ENCODE measurements around the gene DMRT1.
"Not testable (repeated sequence)": the region's sequence is repeated elsewhere in the genome, so short reads cannot be mapped to it uniquely, and the experiment has no call there.

The DMRT1 gene

DNA sequence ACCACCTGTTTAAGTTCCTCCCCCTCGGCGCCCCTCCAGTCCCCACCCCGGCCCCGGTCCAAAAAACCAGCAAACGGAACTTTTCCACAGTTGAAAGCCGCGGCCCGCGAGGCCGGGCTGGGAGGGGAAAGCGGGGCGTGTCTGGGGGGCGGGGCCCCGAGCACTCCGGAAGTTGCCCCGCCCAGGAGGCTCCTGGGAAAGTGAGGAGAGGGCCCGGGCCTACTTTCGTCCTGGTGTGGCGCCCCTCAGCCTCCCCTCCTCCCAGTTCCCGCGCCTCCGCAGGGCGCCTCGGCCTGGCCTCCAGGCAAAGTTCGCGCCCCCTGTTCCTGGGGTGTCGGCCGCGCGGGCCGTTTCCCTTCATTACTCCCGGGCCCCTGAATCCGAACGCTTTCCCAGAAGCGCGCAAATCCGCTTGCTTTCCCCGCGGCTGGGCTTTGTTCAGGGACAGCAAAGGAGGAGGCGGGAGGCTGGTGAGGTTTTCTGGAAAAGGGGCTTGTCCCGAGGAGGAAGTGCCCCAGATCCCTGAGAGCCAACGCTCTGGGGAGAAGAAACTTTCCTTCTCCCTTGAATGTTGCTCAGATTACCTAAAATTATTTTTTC is 130.5 kb downstream of the DMRT1 start:
- no peak for DNase-seq (ENCODE audit: low read depth)

DNA sequence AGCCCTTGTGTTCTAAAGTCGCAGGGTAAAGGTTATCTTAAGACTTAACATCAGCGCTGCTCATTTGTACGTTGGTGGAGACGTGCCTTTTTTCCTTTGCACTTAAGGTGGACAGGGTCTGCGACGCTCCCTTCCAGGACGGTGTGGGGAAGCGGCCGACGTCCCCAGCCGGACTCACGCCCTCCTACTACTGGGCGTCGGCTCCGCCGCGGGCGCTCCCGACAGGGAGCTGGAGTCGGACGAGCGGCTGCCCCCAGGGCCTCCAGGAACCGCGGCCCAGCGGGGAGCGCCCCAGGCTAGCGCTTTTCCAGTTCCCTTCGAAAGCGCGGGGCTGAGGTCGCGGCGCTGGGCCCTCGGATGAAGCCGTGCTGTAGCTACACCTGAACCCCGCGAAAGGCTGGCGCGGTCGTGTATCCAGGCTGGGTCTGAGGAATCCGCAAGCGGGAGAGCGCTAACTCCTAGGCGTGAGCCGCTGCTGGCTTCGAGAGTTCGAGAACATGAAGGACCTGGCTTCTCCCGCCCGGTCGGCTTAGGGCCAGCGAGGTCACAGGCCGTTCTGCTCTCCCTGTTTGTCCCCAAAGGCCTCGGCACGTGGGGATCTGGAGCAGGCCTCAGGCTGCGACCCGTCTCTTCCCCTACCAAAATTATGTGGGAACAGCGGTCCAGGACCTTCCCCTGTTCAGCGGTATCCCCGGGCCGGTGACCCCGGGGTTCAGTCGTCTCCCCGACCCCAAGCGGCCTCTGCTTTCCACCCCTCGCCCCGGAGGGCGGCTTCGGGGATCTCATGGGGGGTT is 131.2 kb downstream of the DMRT1 start:
- no peak for DNase-seq (ENCODE audit: low read depth)

DNA sequence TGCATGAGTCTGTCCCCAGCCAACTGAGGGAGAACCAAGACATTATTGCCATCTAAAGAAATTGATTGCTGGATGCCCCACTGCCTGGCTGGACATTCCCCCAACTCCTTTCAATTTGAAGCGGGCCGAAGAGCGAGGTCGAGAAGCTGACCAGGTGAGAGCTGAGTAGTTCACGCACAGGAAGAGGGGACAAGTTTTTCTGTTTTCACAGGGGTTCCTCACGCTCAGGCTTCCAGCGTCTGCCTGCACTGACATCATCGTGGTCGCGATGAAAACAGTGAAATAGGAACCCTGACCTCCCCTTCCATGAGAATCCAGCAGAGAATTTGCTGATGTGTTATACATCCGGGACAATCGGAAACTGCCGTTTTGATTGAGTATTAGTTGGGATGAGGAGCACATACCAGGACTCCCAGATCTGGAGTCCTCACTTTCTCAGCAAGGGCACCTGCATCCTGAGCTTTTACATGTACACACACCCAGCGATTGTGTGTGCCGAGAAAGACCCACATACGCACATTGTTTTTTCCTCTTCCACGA is 131.9 kb downstream of the DMRT1 start:
- no peak for DNase-seq (ENCODE audit: low read depth)

DNA sequence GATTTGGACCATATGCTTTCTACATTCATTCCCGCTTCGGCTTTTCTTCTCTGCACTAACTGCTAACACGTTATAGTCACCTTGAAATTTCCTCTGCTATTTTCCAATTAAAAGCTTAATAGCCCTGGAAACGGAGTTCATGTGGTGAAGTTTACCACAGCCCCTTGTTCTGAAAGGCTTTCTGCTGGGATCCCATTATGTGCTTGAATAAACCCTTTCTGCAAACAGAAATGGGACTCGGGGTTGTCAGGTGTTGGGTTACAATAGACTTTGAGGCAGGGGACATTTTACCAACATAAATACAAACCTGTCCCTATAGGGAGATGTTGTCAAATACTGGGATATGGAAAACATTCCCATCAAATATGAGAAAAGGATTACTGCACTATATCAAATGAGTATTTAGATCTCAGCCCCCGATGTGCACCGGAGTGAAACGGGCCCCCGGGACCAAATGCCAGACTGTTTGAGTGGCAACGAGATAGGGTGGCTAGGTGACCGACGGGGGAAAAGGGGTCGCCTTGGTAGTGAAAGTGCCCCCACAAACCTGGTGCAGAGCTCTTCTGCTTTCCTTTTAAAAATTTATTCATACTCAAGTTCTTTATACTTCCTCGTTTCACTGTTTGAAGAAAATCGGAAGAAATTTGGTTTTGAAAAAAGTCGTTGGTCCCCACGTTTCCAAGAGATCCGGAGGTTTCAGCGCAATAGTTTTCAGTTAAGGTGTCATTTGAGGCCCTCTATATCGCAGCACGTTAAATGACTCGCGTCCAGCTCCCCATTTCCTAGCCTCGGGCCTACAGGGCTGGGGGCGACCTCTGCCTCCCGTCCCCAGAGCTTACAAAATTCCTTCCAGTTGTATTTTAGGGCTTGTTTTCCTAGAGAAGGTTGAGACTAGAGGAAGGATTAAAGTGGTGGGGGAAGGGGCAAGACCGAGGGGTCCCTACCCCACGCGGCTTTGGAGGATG is 132.8 kb downstream of the DMRT1 start:
- DNase-seq (ENCODE audit: low read depth), result no peak

DNA sequence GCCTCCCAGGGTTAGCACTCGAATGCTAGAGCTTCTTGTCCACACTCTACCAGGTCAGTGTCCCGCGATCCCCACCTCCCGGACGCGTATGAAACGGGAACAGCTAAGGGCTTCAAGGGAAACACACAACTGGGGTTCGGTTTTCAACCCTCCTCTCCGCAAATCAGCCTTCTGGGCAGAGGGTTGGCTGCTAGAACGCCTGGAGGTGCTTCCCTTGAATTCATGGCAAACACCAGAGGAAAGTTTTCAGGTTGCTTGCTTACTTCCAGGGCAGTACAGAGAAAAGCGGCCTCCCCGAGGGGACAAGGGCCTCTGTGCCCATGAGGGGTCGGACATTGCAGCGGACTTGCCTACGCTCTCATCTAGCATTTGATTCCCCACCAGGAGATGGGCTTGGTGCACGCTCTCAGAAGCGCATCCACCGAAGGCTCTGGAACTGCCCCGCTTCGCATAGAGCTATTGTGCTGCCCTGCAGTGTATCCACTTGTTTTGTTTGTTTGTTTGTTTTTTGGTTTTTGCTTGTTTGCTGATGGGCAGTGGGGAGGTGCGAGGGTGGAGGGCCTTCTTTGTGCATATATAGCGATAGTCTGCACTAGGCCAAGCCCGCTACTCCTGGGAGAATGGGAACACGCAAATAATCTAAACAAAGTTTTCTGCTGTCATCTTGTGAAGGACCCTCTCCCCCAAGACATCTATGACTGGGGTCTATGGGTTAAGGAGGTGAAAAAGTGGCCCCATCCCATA is 133.7 kb downstream of the DMRT1 start:
- no peak for DNase-seq (ENCODE audit: low read depth)

DNA sequence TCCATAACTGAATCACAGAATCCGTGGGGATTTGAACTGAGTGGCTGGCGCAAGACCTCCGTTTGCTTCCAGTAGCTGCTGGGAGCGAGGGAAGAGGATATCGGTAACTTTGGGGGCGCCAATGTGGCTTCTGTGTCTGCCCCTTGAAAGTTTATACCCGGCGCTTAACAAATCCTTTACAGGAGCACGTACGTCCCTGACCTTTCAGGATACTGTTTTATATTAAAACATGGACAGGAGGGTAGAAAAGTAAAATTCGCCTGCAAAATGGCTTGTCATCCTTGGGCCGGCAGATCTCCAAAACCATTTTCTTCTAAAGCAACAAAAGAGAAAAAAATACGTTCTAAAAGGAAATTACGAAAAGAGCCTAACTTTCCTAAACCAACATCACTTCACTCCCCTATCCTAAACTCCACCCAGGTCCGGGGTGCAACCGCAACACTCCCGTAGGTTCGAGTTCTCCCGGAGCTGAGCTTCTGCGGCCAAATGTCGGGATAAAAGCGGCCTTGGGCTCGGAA is 134.3 kb downstream of the DMRT1 start:
- no peak for DNase-seq (ENCODE audit: low read depth)

DNA sequence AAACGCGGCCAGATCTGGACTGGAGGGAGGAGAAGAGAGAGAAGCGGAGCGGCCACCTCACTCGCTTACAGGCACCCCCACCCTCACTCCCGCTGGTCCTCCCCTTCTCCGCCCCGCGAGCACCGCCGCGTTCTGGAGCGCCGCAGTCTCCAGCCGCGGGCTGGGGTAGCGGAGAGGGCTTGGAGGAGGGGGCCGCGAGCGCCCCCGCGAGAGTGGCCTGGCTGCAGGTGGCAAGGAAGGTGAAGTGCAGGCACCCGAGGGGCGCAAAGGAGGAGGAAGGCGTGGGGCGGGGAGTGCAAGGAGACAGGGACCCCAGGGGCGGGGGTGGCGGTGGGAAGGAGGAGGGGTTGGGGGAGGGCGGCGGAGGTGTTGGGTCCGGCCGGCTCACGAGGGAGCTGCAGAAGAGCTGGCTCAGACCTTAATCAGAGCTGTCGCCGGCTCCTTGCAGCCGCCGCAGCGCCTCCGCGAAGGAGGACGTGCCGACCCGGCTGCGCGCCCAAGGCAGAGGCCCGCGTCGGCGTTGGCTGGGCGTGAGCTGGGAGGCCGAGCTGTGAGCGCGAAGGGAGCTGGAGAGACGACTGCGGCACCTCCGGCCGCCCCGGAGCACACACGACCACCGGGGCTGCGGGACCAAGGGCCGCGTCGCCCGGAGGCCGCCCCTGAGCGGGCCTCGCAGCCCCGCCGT is 134.9 kb downstream of the DMRT1 start, which contains the start of gene DMRT3:
DMRT3 (plus strand) TSS at position 398 of the 685 bp plus-strand sequence. CDS start 347 bp downstream, outside the sequence.
- DNase-seq (ENCODE audit: low read depth), result no peak

DNA sequence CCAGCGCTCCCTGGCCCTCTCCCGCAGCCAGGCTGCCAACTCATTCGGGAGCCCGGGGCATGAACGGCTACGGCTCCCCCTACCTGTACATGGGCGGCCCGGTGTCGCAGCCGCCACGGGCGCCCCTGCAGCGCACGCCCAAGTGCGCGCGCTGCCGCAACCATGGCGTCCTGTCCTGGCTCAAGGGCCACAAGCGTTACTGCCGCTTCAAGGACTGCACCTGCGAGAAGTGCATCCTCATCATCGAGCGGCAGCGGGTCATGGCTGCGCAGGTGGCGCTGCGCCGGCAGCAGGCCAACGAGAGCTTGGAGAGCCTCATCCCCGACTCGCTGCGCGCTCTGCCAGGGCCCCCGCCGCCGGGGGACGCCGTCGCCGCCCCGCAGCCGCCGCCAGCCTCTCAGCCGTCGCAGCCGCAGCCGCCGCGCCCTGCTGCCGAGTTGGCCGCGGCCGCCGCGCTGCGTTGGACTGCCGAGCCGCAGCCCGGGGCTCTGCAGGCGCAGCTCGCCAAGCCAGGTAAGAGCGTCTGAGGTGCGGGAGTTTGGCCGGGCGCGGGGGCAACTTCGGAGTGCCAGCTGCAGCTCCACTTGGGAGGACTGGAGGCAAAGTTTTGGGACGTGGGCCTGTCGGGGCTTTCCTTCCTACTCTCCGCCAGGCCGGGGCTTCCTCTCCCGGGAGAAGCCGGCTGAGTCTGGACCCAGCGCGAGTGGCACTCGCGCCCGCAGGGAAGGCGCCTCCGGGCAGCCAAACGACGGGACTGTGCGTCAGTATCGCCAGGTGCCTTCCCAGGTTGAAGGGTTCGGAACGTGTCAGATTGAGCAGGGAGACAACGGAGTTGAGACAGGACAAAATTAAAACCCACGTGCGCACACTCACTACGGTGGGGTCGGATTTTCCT is 135.7 kb downstream of the DMRT1 start:
- DNase-seq (ENCODE audit: low read depth), result no peak

DNA sequence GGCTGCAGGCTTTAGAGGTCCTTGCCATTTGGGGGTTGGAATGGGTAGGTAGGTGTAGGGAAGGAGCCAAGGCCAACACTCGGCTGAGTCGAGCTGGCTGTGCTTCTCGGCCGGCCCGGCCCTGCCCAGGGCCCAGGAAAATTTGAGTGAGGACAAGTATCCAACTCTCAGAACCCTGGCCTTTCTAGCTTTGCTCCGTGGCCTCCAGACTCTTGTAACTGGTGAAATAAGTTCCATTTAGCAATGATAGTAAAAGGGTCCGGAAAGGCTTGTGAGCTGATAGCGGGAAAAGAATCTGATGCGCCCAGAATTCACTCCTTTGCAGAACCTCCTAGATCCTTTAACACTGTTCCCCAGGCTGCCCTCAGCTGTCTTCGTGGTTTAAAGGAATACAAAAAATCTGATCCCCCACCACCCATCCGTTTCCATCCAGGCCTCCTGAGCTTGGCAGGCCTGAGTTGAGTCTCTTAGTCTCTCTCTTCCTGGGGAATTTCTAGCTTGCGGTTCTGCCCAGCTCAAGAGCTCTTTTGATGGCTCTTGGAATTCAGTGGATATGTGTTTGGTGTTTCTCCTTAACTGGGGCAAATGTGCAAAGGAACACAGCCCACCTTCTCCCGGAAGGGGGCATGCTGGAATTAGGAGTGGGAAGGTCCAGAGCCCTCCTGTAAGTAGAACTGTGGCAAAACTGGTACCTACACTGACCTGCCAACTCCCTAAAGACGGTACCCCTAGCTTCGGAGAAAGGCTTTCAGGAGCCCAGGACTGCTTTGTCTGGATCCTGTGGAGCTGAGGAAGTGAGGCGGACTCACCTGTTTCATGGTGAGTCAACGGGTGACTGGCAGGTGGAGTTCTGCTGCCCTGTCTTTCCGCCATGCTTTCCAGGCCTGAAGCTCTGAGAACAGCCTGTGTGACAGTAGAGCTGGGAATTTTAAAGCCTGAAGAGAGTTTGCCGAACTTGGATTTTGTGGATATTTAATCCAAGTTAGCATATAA is 136.6 kb downstream of the DMRT1 start:
- DNase-seq (ENCODE audit: low read depth), result no peak

DNA sequence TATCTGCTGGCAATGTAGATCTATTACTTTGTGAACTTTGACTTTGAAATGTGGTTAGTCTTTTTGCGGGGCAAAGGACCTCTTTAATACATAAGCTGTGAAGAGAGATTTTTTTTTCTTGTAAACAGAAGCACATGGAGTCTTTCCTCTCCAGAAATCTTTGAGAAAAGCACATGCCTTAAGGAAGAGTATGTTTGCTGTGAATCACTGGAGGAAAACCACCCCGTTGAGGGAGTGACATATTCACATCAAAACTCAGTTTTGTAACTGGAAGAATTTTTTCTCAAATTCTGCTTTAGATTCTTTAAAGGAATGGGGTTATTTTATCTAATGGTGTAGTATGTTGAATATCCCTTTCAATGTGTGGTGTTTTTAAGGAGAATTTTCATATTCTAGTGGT is 138.5 kb downstream of the DMRT1 start:
- DNase-seq (ENCODE audit: low read depth), result no peak

DNA sequence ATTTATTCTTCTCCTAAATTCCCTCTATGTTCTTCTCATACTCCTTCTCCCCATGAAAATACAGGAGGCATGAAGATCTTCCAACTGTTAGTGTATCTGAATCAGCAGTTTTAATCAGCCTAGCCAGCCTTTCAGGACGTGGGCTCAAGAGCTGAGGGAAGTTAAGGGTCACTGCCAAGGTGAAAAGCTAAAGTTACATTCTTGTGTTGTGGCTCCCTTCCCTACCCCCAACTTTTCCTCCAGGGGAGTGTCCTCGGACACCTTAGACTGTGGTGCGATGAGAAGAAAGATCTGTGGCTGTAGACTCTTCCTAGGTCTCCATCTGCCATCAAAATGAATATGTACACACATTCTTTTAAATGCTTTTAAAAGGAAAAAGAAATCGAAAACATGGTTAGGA is 139.1 kb downstream of the DMRT1 start:
- no peak for DNase-seq (ENCODE audit: low read depth)

DNA sequence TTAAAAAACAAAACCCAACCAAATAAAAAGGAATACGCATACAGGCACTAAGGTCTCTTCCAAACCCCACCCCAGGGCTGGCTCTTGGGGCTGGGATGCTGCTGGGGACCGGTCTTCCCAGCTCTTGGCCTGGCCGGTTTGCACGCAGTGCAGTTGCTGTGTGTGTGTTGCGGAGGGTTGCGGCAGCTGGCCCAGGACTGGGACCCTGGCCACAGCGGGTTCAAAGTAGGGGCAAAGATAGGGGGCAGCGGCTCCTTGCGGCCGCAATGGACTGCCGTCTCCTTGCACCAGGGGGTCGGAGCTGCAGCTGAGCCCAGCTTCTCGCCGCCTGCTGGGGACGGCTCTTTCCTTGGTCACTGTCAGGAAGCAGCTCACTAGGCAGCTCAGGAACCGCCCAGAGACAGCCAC is 140.0 kb downstream of the DMRT1 start:
- no peak for DNase-seq (ENCODE audit: low read depth)

DNA sequence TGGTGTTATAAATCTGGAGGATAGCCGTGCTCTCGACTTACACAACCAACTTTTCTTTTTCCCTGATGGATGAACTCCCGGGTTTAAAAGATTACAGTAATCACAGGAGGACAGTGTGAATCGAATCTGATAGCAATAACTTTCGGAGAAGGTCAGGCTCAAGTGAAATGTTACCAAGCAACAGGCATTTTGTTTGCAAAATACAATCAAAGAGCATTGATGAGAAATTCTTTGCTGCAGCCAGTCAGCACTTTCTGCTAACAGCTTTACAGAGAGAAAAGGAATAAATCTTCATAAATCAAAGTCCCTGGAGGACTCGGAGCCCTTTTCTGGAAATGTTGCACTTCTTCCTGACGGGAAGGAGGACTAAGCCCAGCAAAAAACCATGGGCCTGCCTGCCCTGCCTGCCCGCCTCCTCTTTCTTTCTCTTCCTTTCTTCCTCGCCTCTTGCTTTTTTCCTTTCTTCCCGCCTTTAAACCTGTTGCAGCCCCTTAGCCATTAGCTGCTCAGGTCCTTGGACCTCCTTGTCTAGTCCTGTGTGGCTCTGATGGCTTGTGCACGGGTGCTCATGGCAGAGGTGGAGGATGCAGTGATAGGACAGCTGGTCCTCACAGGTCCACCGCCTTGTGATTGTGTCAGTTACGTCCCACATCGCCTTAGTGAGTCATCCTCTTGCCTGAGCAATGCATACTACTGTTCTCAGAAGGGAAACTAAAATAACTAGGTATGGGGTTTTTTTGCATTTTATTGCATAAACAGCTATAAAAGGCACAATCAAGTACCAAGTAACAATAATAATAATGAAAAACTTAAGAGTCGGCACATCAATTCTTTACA is 141.1 kb downstream of the DMRT1 start:
- no peak for DNase-seq (ENCODE audit: low read depth)

DNA sequence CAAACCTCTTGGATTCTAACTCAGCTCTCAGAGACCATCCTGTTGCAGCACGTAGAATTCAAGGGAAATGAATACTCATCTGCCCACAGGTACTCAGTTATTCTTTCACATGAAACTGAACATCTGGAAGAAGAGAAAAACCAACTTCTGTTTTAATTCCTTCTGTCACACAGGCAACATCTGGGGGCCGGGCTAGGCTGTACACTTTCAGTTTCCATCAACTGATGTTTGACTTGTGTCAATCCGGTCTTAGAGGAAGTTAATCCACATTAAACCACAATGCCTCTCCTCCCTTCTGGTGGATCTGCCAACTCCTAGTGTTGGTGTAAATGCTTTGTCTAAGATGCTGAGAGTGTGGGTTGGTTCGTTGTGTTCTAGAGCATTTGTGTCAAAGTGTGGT is 152.5 kb downstream of the DMRT1 start:
- no peak for DNase-seq (ENCODE audit: low read depth)

DNA sequence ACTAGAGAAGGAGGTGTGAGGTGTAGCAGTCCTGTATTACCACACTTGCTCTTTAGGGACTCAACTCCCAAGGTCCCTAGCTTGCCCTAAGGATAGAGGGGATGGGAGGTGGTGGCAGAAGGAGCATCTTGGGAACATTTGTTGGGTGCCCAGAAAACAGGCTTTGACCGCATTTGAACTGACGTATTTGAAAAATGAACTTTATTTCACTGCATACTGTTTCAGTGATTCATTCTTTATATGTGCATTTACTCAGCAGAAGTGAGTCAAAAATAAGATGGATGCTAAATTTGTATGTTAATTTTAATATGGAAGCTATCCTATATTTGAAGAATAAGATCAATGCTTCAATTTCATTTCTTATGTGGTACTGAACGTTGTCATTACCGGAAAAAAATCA is 153.7 kb downstream of the DMRT1 start:
- DNase-seq (ENCODE audit: low read depth), result no peak

DNA sequence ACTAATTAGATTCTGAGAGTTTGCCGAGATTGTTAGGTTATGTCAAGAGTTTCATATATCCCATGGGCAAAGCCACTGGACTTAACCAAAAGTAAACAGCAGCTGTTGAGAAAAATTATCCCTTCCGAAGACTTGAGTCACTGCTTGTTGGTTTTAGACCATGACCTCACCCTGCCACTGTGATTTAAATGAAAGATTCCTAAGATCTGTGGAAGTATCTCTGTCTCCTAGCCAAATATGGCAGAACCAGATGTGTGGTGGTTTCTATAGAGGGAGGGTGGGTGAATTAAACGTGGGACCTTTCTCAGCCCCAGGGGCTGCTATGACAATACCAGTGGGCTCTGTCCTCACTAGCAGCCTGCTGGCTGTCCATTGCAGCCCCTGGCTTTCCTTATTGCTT is 154.3 kb downstream of the DMRT1 start:
- DNase-seq (ENCODE audit: low read depth), result no peak

DNA sequence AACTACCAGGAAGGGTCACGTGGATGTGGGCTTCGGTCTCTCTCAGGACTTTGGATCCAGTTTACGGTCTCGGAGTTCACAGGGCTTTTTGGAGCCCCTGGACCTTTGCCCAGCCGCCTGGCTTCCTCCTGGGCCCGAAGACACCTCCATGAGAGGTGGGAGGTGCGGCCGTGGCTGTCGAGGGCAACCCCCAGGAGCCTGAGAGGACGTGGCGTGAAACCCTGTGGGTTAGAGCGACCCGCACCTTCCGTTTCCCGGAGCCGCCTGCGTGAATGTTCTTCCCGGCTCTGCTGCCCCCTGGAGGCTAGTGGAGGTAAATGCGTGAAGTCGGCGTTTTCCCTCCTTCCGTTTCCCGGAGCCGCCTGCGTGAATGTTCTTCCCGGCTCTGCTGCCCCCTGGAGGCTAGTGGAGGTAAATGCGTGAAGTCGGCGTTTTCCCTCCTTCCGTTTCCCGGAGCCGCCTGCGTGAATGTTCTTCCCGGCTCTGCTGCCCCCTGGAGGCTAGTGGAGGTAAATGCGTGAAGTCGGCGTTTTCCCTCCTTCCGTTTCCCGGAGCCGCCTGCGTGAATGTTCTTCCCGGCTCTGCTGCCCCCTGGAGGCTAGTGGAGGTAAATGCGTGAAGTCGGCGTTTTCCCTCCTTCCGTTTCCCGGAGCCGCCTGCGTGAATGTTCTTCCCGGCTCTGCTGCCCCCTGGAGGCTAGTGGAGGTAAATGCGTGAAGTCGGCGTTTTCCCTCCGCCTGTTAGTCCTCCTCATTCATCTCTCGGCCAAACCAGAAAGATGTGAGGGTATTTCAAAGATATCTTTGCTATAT is 157.0 kb downstream of the DMRT1 start:
- not testable (repeated sequence) for DNase-seq (ENCODE audit: low read depth)
